Thyroid gland (tissue), 4 donors: ENCODE measurements around the gene AXDND1. TPM values are rescaled to one million over a fixed set of nuclear protein-coding genes. Genes with fewer than 3 reads are reported as not detected.

ENCODE experiments used
- DNase-seq, 2 donors: peaks; one replicate each; pipeline ENCODE4 v3.0.0-alpha.2; 2019
- H3K27ac ChIP-seq, 3 donors: fragments of 200-600 bp; sonication (generic); 1 replicate in 2 of 3; 2 replicates in 1 of 3; pipeline ENCODE4 v1.5.1; 2016 to 2019; ENCODE audit warnings: mild to moderate bottlenecking in 1 of 3, moderate library complexity in 1 of 3
- H3K27me3 ChIP-seq: fragments of 200-600 bp; sonication (generic); one replicate; pipeline ENCODE4 v1.5.1; 2019
- H3K36me3 ChIP-seq, 2 donors: fragments of 200-600 bp; sonication (generic); one replicate each; pipeline ENCODE4 v1.5.1; 2016 to 2019
- H3K4me1 ChIP-seq, 2 donors: fragments of 200-600 bp; sonication (generic); one replicate each; pipeline ENCODE4 v1.5.1; 2017 to 2019
- H3K4me3 ChIP-seq, 3 donors: fragments of 200-600 bp; sonication (generic); replicated peaks in 1 of 3; 1 replicate in 2 of 3; 2 replicates in 1 of 3; pipeline ENCODE4 v1.5.1; 2016; ENCODE audit warnings: mild to moderate bottlenecking in 1 of 3
- H3K9me3 ChIP-seq: fragments of 200-600 bp; sonication (generic); one replicate; pipeline ENCODE4 v1.5.1; 2017
- CTCF ChIP-seq, 6 experiments: fragments of 200-600 bp in 3 of 6; fragments of 450-650 bp in 3 of 6; sonication (generic) in 3 of 6; IDR thresholded peaks; one replicate each; pipeline ENCODE4 v1.5.1; 2016 to 2019; ENCODE audit warnings: antibody characterized with exemption in 6 of 6, mild to moderate bottlenecking in 2 of 6, inconsistent platforms in 1 of 6, moderate library complexity in 1 of 6
- POLR2A ChIP-seq, 2 donors: fragments of 450-650 bp; IDR thresholded peaks; one replicate each; pipeline ENCODE4 v1.6.1; 2017; ENCODE audit warnings: antibody characterized with exemption in 2 of 2, mild to moderate bottlenecking in 2 of 2, moderate library complexity in 1 of 2
- WGBS, 2 donors: methylation state at CpG; one replicate each; pipeline ENCODE4 v1.1.5; 2017; 5-methylcytosine and 5-hydroxymethylcytosine counted together
- intact Hi-C: fragments of 100-400 bp; cut with DNase I; formaldehyde crosslinking; loops from one replicate; pipeline ENCODE4 v1.15.1; 2023
- total RNA-seq, 4 donors: library from RNA; depleted of rRNA; stranded (reverse); fragments of >200 nt; gene quantifications; one replicate each; pipeline ENCODE4 v1.2.3, GENCODE V29; 2016

Gene AXDND1
- total RNA-seq, 4 donors from 2014 or later: 0.27 to 4.0 (median 2.1) TPM

- H3K36me3 ChIP-seq: no peaks in the 10 kb centered on the region
- DNase-seq: no peak
- WGBS, 2 donors: 35 to 67% methylated on average over 2 of the region's 2 CpGs
- H3K4me3 ChIP-seq: no peak overlapping the region
- no peaks in the 10 kb centered on the region for H3K9me3 ChIP-seq
- no peak overlapping the region for H3K27ac ChIP-seq
- H3K27me3 ChIP-seq: no peaks in the 10 kb centered on the region
- TF ChIP-seq POLR2A (IDR thresholded peaks at IDR 0.05) (no peak), CTCF (IDR thresholded peaks at IDR 0.05) (no peak)
- no peaks in the 10 kb centered on the region for H3K4me1 ChIP-seq
- intact Hi-C loops: no loop called here
Observed at GRCh38 chr1:179476484-179476883, 110.7 kb downstream of the AXDND1 start.

DNA sequence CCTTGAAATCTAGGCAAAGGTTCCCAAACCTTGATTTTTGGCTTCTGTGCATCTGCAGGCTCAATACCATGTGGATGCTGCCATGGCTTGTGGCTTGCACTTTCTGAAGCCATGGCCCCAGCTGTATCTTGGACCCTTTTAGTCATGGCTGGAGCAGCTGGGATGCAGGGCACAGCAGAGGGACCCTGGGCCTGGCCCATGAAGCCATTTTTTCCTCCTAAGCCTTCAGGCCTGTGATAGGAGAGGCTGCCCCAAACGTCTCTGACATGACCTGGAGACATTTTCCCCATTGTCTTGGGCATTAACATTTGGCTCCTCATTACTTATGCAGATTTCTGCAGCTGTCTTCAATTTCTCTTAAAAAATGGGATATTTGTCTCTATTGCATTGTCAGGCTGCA, 112.6 kb downstream of the AXDND1 start:
- TF ChIP-seq CTCF (IDR thresholded peaks at IDR 0.05): no peak
- TF ChIP-seq POLR2A (IDR thresholded peaks at IDR 0.05): no peak
- no peak overlapping the region for H3K4me3 ChIP-seq
- intact Hi-C loops: no loop called here
- WGBS, 2 donors: 16 to 23% methylated on average over 1 of the region's 1 CpG
- no peak for DNase-seq
- no peaks in the 10 kb centered on the region for H3K36me3 ChIP-seq
- H3K4me1 ChIP-seq: peaks cover 0 to 8% of the 10 kb centered on the region in 2 donors
- H3K27me3 ChIP-seq: no peaks in the 10 kb centered on the region
- no peak overlapping the region for H3K27ac ChIP-seq
- H3K9me3 ChIP-seq: no peaks in the 10 kb centered on the region

DNA sequence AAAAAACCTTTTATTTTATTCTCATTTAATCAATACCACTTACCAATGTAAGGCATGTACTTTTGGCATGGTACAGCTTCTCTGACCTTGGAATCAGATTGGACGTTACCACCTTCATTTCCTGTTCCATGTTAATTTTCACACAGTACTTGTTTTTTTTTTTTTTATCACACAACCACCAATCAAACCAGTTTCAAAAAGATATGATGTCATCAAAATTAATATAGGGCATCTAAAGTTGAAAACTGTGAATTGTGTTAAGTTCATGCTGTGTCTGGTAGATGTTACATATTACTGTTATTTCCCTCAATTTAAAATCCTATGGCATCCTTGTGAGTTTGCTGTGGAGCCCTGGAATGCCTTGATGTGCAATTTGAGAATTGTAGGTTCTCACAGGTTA, 124.8 kb downstream of the AXDND1 start:
- TF ChIP-seq POLR2A (IDR thresholded peaks at IDR 0.05) (no peak), CTCF (IDR thresholded peaks at IDR 0.05) (no peak)
- 85% methylated on average over 1 of the region's 1 CpG for WGBS, 2 donors
- Histone ChIP-seq H3K36me3 (no peaks in the 10 kb centered on the region), H3K9me3 (no peaks in the 10 kb centered on the region), H3K4me1 (no peaks in the 10 kb centered on the region), H3K27ac (no peak overlapping the region), H3K27me3 (no peaks in the 10 kb centered on the region), H3K4me3 (no peak overlapping the region)
- intact Hi-C loops: no loop called here
- no peak for DNase-seq

DNA sequence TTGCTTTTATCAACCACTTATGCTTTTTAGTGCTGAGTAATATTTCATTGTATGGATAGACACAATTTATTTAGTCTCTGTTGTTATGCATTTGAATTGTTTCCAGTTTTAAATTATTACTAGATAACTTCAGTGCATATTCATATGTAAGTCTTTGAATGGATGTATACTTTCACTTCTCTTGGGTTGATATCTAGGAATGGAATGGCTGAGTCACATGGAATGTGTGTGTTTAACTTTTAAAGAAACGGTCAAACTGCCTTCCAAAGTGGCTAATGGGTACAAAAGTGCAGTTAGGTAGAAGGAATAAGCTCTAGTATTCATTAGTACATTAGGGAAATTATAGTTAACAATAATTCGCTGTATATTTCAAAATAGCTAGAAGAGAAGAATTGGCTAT, 127.6 kb downstream of the AXDND1 start:
- H3K27me3 ChIP-seq: no peaks in the 10 kb centered on the region
- H3K36me3 ChIP-seq: no peaks in the 10 kb centered on the region
- H3K4me3 ChIP-seq: no peak overlapping the region
- no peak for TF ChIP-seq CTCF (IDR thresholded peaks at IDR 0.05)
- TF ChIP-seq POLR2A (IDR thresholded peaks at IDR 0.05): no peak
- H3K4me1 ChIP-seq: no peaks in the 10 kb centered on the region
- H3K9me3 ChIP-seq: no peaks in the 10 kb centered on the region
- intact Hi-C loops: no loop called here
- H3K27ac ChIP-seq: no peak overlapping the region
- no peak for DNase-seq
- 82 to 86% methylated on average over 2 of the region's 2 CpGs for WGBS, 2 donors

DNA sequence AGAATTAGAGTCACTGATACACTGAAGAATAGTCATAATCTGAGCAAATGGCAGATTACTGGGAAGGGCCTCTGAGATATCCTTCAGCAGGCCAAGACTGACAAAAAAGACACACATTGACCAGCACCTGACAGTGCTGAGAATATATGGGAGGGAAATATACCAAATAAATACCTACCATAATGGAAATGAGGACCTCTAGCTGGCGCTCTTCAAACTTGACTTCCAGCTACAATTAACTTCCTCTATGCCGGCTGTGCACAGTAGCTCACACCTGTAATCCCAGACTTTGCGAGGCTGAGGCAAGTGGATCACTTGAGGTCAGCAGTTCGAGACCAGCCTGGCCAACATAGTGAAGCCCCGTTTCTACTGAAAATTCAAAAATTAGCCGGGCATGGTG, 140.4 kb downstream of the AXDND1 start:
- Histone ChIP-seq H3K27me3 (no peaks in the 10 kb centered on the region), H3K36me3 (no peaks in the 10 kb centered on the region), H3K4me3 (no peak overlapping the region), H3K4me1 (no peaks in the 10 kb centered on the region), H3K9me3 (no peaks in the 10 kb centered on the region), H3K27ac (no peak overlapping the region)
- 93 to 96% methylated on average over 6 of the region's 6 CpGs for WGBS, 2 donors
- DNase-seq: no peak
- TF ChIP-seq CTCF (IDR thresholded peaks at IDR 0.05) (no peak), POLR2A (IDR thresholded peaks at IDR 0.05) (no peak)
- intact Hi-C loops: no loop called here
